Measurements from ENCODE around the gene IFNLR1.

The IFNLR1 gene

DNA sequence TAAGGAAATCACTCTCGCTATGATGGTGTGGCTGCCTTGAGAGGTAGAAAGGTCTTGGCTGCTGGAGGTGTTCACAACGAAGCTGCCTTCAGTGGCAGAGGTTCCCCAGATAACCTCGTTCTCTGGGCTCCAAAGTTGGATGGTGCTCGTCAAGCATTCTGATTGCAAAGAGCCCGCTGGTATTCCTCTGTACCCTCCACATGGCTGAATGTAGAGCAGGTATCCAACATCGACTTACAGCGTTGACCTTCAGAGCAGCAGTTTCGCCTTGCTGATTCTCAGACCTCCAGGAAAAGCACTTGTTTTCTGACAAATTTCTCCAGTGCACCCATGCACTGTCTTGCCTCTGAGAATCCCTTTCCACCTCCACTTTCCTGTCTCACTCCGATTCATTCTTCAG is 39.9 kb downstream of the IFNLR1 start:
- DNase-seq (ENCODE audit: low spot score): no peak

DNA sequence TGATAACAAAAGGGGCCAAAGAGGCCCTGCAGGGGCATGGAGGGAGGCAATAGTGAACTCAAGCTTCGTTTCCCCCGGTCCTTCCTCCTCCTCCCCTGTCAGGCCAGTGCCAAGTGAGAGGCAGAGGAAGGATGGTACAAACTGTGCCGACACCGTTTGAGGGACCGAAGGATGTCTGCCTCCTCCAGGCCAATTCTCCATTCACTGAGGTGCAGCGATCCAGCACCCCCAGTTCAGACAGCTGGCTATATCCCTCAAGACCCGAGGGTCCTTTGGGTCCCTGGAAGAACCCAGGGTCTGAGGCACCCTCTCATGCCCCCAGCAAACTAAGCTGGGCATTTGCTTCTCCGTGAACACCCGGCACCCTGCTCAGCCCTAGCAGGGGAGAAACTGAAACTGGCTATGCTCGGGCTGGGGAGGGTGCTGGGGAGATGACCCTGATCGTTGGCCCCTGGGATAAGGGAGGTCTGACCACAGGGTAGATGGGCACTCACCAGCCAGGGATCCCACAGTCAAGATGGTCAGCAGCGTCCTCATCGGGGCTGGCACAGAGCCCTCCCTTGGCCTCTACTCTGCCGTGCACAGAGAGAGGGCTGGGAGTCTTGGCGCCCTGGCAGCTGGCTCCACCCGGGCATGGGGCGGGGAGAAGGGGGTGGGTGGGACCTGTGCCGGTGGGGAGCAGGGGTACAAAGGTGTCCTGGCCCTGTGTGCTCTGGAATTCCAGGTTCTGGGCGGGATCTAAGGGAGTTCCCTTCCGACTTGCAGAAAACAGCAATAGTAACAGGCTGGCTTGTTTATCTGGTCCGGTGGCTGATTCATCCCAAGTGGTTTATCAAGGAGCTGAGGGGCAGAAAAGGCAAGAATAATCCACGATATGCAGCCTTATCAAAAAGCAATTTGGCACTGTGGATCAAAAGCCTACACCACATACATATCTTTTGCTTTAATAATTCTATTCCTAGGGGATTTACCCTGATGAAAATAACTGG is 44.2 kb downstream of the IFNLR1 start, which contains the start of gene IL22RA1:
Gene IL22RA1 (minus strand): TSS at position 595 of the 989 bp plus-strand sequence. CDS start 58 bp downstream, at position 537.
- DNase-seq (ENCODE audit: low spot score): no peak

DNA sequence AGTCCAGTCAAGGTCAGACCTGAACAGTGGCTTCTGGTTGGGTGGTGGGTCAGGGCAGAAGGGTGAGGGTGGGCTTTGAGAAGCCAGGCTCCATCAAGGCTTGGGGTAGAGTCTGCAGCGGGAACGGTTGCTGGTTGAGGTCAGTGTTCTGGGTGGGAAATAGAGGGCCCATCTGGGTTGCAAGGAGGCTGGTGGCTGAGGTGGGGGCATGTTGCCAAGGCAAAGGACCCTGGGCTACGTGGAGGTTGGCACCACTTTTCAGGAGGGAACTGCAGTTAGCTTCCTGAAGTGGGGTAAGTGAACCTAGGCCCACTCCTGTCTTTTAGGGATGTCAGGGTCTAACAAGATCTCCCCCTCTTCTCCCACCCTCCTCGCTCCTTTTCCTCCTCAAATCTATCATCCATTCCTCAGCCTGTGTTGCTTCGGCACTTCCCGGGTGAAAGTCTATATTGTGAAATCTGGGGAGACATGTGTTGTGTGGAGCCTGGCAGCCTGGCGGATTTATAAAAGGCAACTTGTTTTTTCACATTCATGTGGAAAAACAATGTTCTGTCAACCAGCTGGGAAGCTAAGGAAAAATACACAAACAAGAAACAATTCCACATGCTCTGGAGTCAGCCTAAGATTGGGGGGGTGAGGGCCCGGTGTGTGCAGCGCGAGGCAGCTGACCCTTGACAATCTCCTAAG is 45.6 kb downstream of the IFNLR1 start:
- no peak for DNase-seq (ENCODE audit: low spot score)

DNA sequence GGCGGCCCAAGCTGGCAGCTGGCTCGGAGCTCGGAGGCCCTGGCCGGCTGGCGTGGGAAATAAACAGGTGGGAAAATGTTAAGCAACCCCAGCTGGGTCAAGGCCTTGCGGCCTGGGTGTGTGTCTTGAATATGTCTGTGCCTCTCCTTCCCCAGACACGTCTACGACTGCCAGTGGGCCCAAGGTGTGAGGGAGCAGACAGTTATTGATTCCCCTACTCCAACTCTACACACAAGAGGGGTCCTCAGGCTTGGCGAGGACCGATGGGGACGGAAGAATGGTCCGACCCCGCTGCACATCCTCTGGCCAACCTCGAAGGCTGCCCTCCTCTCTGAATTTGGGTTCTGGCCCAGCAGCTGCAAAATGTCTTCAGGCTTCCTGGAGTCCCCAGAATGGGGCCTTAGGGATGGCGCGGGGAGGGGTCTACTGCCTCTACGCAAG is 46.3 kb downstream of the IFNLR1 start:
- no peak for DNase-seq (ENCODE audit: low spot score)

DNA sequence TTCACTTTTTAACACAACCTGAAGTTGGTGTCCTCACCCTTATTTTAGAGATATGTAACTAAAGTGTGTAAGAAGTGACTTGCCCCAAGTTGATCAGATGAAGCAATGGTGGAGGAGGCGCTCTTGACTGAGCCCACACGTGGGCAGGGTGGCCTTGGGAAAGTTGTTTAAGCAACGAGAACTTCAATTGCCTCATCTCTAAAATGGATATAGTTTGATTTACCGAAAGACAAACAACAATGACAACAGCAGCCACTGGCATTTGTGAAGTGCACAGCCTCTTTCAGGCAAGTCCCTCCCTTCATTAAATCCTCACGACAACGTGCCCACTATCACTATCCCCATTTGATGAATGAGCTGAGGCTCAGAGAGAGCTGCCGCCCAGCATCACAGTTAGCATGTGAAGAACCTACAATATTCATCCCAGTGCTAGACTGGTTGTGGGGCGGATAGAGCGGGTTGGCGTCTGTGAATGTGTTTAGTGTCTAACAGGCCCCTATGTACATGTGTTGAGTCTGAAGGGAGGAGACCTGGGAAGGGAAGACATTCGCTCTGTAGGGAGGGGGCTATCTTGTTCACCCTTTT is 47.2 kb downstream of the IFNLR1 start:
- no peak for DNase-seq (ENCODE audit: low spot score)

DNA sequence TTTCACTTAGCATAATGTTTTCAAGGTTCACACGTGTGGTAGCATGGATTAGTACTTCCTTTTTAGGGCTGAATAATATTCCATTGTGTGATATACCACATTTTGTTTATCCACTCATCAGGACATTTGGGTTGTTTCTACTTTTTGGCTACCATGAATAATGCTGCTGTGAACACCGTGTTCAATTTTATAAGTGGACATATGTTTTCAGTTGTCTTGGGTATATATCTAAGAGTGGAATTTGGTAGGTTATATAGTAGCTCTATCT is 47.9 kb downstream of the IFNLR1 start:
- no peak for DNase-seq (ENCODE audit: low spot score)

DNA sequence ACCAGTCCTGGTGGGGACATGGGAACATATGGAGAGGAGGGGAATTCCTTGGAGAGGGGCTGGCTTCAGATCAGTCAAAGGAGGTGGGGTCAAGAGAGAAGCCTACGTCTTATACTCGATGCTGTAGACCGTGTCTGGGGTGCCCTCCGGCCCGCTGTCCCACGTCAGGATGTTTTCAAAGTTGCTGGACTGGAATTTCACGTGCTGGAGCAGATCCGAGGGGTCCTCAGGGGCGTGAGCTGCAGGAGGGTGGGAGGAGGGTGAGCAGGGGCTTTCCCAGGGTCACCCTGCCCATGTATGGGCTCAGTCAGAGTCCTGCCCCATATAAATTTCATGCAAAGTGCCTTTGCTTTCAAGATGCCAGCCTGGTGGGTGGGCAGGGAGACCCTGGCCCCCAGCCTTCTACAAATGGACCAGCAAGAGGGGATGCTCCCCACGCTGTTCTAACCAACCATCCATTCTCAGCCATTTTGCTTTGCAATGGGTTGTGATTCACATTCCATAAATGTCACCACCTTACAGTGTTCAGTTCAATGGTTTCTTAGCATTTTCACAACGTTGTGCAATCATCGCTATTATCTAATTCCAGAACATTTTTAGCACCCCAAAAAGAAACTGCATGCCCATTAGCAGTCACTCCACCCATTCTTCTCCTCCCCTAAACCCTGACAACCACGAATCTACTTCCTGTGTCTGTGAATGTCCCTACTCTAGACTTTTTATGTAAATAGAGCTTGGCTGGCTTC is 48.4 kb downstream of the IFNLR1 start:
- DNase-seq (ENCODE audit: low spot score): no peak

DNA sequence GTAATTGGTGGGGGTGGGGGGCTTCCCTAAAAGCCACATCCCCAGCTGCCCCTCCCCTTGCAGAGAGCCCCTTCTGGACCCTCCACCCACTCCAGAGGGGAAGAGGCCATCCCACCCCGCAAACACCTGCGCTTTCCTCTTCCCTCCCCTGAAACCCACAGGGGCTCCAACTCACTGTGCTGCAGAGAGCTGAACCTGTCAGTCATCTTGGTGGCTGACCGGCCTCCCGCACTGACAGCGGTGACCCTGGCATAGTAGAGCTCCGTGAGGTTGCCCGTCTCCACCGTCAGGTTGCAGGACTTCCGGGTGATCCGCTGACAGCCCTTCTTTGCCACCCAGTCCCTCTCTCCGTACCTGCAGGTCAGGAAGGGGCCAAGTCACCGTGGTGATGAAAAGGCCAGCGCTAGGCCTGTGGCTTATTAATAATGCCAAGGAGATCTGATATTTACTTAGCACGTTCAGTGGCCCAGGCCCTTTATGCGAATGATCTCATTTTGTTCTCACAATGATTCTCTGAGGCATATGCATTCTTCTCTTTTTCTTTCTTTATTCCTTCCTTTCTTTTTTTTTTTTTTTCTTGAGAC is 50.0 kb downstream of the IFNLR1 start:
- DNase-seq (ENCODE audit: low spot score): no peak

DNA sequence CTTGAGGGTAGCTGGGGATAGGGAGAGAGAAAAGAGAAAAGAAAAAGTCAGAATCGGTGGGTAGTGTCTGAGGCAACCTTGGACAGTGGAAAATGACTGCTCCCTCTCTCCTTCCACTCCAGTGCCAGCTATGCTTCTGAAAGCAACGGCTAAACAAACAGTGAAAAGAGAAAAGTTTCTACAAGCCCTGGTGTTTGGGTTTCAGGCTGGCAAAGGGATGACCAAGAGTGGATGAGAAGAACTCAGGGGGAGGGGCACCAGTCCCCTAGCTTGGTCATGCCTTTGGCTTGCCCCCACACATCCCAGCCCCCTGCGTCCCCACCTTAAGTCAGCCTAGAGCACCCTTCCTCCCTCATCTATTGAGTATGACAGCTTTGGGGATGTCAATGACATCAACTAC is 52.7 kb downstream of the IFNLR1 start:
- DNase-seq (ENCODE audit: low spot score): no peak

DNA sequence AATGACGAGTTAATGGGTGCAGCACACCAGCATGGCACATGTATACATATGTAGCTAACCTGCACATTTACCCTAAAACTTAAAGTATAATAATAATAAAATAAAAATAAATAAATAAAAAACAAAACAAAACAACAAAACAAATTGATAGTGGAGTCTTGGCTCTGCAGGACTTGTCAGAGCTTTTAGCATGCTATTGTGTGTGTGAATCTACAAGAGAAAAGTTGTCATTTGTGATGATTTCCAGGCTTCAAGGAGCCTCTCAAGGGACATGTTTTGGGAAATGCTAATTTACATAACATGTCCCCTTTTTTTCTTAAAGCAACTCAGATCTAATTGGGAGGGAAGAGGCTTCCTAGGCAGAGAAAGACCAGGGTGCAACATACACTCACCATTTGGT is 53.3 kb downstream of the IFNLR1 start:
- DNase-seq (ENCODE audit: low spot score): no peak

DNA sequence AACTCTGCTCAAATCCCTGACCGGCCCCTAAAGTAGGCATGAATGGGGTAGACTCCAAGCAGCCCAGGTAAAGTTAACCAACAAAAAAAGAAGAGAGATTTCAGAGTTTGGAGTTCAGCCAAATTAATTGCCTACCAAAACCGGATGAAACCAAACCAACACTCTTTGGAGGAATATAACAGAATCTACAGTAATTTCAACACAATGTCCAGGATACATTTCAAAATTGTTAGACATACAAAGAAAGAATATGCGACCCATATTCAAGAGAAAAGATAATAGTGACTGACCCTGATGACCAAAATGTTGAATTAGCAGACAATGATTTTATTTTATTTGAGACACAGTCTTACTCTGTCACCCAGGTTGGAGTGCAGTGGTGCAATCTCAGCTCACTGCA is 56.7 kb downstream of the IFNLR1 start:
- no peak for DNase-seq (ENCODE audit: low spot score)

DNA sequence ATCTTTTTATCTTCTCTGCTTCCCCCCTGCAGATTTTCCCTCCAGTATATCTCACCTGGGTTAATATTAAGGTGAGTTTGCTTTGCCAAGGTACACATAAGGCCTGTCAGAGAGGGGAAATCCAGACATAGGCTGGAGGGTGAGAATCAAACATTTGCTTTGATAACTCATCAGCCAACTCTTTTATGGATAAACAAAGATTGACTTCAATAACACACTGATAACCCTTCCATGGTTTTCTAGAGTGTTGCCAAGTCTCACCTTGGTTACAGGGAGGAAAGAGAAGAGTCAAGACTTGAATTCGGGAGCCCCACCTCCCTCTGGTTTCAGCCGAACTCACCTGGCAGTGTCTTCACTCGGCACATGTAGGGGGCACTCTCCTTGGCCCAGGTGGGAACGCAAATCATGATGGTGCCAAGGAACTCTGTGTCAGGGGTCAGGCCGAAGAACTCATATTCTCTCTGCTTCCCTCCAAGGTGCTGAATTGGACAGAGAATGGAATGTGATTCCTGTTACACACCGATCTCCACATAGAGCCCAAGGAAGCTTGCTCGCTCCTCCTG is 59.2 kb downstream of the IFNLR1 start:
- no peak for DNase-seq (ENCODE audit: low spot score)

DNA sequence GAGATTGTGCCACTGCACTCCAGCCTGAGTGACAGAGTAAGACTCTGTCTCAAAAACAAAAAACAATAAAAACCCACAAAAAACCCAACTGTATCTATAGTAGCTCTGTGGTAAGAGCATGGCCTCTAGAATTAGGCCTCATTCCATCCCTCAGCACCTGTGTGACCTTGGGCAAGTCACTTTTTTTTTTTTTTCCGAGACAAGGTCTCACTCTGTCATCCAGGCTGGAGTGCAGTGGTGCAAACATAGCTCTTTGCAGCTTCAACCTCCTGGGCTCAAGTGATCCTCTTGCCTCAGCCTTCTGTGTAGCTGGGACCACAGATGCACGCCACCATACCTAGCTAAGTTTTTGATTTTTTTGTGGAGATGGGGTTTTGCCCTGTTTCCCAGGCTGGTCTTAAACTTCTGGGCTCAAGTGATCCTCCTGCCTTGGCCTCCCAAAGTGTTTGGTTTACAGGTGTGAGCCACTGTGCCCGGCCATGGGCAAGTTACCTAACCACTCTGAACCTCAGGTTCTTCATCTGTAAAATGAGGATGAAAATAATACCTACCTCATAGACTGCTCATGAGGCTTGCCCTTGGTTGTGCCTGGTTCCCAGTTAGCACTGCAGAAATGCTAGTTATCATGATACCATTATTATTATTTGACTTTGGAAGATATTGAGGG is 59.8 kb downstream of the IFNLR1 start:
- no peak for DNase-seq (ENCODE audit: low spot score)

DNA sequence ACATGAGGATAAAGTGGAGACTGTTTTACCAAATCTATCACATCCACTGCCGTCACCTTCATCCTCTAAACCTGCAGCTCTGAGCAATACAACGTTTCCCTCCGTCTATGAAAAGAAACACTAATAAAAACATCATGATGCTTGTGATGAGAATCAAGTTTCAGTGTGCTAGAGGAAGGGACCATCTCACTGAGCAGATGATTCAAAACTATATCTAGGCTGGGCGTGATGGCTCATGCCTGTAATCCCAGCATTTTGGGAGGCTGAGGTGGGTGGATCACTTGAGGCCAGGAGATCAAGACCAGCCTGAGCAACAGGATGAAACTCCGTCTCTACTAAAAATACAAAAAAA is 60.4 kb downstream of the IFNLR1 start:
- no peak for DNase-seq (ENCODE audit: low spot score)

DNA sequence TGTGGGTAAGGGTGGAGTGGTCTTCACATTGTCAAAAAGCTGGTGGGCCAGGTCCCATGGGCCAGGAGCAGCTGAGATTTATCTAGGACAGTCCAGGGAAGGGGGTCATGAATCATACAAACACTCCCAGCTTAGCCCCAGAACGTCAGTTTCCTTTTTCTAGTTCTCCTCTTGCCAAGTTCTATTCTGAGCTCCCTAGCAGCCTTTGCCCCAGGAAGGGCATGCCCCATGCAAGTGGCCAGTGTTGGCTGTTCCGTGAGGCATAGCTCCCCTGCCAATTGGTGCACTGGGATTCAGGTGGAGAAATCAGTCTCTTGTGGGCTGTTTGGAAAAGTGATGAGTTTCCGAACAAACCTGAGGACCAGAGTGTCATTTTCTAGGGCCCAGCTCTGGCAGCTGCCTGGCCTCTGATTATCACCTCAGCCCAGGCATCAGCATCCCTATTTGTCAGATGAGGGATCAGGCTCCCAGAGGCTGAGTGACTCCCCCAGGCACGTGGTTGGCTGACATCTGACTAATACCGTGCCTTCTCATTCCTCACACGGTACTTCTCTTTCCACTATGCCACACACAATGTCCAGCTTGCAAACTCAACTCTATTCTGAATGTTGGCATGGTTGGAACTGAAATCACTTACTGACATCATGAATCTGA is 60.9 kb downstream of the IFNLR1 start:
- DNase-seq (ENCODE audit: low spot score): no peak

DNA sequence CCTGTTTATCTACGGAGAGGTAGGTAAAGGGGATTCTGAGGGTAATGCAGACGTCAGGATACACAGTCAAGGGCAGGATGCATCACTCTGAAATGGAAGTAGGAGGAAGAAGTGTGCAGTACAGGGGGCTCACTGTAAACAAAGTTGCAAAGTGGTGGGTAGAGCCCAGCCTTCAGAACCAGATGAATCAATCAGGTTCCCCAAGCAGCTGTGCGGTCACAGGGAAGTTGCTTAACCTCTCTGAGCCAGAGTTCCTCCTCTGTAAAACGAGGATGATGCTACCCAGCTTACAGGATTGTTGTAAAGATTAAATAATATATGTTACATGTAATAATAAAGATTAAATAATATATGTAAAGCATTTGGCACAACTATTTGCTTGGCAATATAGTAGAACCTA is 61.6 kb downstream of the IFNLR1 start:
- no peak for DNase-seq (ENCODE audit: low spot score)

DNA sequence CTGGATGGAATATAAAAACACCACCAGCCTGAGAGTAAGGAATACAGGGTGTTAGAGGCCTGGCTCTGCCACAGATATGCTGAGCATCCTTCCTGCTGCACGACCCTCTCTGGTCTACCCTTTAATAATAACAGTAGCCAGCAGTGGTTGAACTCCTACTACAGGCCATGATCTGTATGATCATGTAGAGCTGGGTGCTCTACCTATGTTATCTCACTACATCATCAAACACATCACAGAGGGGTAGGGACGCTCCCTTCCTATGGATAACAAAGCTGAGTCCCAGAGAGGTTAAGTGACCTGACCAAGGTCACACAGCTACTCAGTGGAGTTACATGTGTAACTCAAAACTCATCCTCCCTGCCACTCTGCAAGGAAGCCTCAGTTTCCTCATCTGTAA is 62.1 kb downstream of the IFNLR1 start:
- DNase-seq (ENCODE audit: low spot score): no peak

DNA sequence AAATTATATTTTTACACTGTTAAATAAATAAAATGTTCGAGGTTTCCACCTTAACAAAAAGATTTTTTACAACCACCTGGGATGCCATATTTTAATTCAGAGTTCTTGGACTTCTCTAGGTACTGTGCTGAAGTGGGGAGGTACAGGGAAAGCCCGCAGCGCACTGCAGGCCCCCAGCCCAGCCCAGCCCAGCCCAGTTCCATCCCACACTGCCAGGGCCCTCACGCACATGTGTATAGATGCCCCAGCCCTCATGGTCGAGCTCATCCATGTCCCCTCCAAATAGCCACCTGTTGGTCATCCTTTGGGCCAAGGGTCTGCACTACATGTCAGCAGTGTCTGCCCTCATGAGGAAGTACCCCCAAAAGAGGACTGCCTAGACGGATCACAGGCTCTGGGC is 63.5 kb downstream of the IFNLR1 start:
- no peak for DNase-seq (ENCODE audit: low spot score)

DNA sequence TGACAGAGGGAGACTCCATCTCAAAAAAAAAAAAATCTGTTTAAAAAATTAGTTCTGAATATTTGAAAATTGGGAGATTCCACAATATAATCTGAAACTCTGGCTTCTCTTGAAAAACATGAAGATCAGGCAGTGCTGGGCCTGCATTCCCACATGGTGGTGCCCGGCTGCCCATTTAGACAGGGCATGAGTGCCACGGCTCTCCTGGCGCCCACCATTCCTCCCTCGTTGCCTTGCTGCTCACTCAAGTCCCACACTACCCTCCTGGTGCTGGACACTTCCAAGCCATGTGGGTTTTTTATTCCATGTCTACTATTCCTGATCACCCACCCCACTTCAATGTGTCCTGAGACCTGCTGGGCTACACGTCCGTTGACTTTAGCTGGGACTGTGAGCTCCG is 64.3 kb downstream of the IFNLR1 start:
- no peak for DNase-seq (ENCODE audit: low spot score)

DNA sequence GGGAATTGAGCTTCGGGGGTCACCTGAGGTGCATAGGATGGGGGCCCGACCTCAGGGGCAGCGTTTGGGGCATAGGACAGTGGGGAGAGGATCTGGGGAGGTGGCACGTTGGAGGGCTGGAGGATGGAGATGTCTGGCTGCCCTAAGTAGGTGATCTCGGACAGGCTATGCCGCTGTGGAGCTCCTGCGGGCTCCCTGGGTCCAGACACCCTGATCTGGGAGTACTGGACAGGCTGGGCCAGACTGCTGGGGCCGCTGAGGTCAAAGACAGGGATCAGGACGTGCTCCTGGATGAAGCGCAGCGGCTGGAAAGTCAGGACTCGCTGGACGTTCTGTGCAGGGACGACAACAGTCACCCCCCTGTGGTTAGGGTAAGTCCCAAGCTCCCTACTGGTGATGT is 65.7 kb downstream of the IFNLR1 start:
- no peak for DNase-seq (ENCODE audit: low spot score)

DNA sequence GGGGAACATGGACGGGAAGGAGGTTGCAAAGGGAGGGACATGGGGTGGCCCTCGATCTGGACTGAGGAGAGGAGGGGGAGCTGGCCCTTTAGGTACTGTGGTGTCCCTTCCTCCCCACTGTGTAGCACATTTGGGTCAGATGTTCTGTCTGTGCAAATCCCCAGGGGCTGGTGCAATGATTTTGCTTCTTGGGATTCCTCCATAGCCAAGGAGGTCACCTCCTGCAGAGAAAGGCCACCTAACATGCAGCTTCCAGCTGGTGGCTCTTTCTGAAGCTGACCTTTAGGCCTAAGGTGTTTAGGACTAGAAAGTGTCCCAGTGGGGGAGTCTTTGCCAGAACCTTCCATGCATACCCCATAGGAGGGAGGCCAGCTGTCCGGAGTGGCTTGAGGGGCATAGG is 66.1 kb downstream of the IFNLR1 start:
- no peak for DNase-seq (ENCODE audit: low spot score)

All from germinal center (tissue), 1 donor.